GM12878 (cell line): Measurements from ENCODE around the gene CTNNA3. TPM values are rescaled to one million over a fixed set of nuclear protein-coding genes. Genes with fewer than 3 reads are reported as not detected.

ENCODE experiments used
- ATAC-seq: fragments of 200-7000 bp; cut with Tn5 transposase; 3 replicates; pipeline ENCODE4 v1.9.1; 2020; ENCODE audit warnings: mild to moderate bottlenecking, moderate library complexity
- BruUV-seq: library from RNA; stranded (reverse); fragments of 400-500 nt; replicated peaks from 2 replicates; lab custom pipeline; 2021; lab: Mats Ljungman, UMichigan
- CTCF ChIA-PET: fragments of 300-600 bp; sonication (Branson Sonifier 250); formaldehyde crosslinking; extraction: SDS; loops from one replicate; lab custom pipeline; 2021; ENCODE audit warnings: inconsistent platforms; lab: Yijun Ruan, JAX
- POLR2A ChIA-PET: fragments of 350-600 bp; formaldehyde crosslinking; extraction: SDS; loops from one replicate; lab custom pipeline; 2021; ENCODE audit warnings: inconsistent platforms; lab: Charles Lee
- RAD21 ChIA-PET: fragments of 300-600 bp; sonication (Branson Sonifier 250); formaldehyde crosslinking; loops from one replicate; lab custom pipeline; 2023; ENCODE audit warnings: antibody characterized with exemption; ENCODE audit not compliant: unreplicated experiment; lab: Charles Lee
- SMC1A ChIA-PET: fragments of 300-600 bp; sonication (Branson Sonifier 250); formaldehyde crosslinking; loops from one replicate; lab custom pipeline; 2023; ENCODE audit not compliant: unreplicated experiment, uncharacterized antibody; lab: Charles Lee
- DNase-seq: peaks from one replicate; pipeline ENCODE4 v3.0.0-alpha.2; 2011; ENCODE audit warnings: low read depth, low spot score
- FAIRE-seq: peaks from 3 replicates; lab custom pipeline; 2011; peaks lifted over from hg19 to GRCh38; lab: Jason Lieb, UNC
- H2AFZ ChIP-seq: 2 replicates; pipeline ENCODE4 v1.6.0; 2011; ENCODE audit warnings: low read depth, low read length, control low read depth; ENCODE audit not compliant: control insufficient read depth
- H3K27ac ChIP-seq: 2 replicates; pipeline ENCODE4 v1.5.1; 2011; ENCODE audit warnings: control low read depth; ENCODE audit not compliant: control insufficient read depth, insufficient read depth
- H3K27me3 ChIP-seq, 2 experiments: replicated peaks in 1 of 2; 2 replicates each; pipeline versions ENCODE4 v1.6.0 to v1.6.1; 2011; ENCODE audit warnings: low read length in 1 of 2; ENCODE audit not compliant: control insufficient read depth in 2 of 2, insufficient read depth in 2 of 2
- H3K36me3 ChIP-seq, 2 experiments: 2 replicates each; pipeline ENCODE4 v1.5.1; 2011; ENCODE audit warnings: low read length in 1 of 2; ENCODE audit not compliant: control insufficient read depth in 2 of 2, insufficient read depth in 2 of 2
- H3K4me1 ChIP-seq: 2 replicates; pipeline ENCODE4 v1.6.1; 2011; ENCODE audit warnings: mild to moderate bottlenecking, low read length, moderate library complexity, mixed read lengths; ENCODE audit not compliant: control insufficient read depth, insufficient read depth
- H3K4me2 ChIP-seq: 2 replicates; pipeline ENCODE4 v1.6.0; 2011; ENCODE audit warnings: control low read depth; ENCODE audit not compliant: control insufficient read depth, insufficient read depth
- H3K4me3 ChIP-seq: fragments of 200-600 bp; sonication (generic); 2 replicates; pipeline ENCODE4 v1.5.1; 2016
- H3K79me2 ChIP-seq: 2 replicates; pipeline ENCODE4 v1.6.0; 2011; ENCODE audit warnings: low read length; ENCODE audit not compliant: control insufficient read depth, insufficient read depth
- H3K9ac ChIP-seq: 2 replicates; pipeline ENCODE4 v1.8.0; 2011; ENCODE audit warnings: low read length, control low read depth, mixed read lengths; ENCODE audit not compliant: control insufficient read depth, insufficient read depth
- H3K9me3 ChIP-seq: replicated peaks from 3 replicates; pipeline ENCODE4 v1.5.1; 2011; ENCODE audit warnings: mild to moderate bottlenecking, low read length; ENCODE audit not compliant: control insufficient read depth, insufficient read depth
- H4K20me1 ChIP-seq: 2 replicates; pipeline ENCODE4 v1.6.0; 2011; ENCODE audit not compliant: control insufficient read depth, insufficient read depth
- E2F8 ChIP-seq: fragments of 450-650 bp; IDR thresholded peaks from 2 replicates; pipeline ENCODE4 v1.6.1; 2018; ENCODE audit warnings: mild to moderate bottlenecking, low read depth, moderate library complexity; ENCODE audit not compliant: partially characterized antibody
- NFIC ChIP-seq: IDR thresholded peaks from 2 replicates; pipeline ENCODE4 v1.6.1; 2012; ENCODE audit warnings: low read depth, mild to moderate bottlenecking, inconsistent platforms, low read length, moderate library complexity
- NR2C2 ChIP-seq: IDR thresholded peaks from 2 replicates; pipeline ENCODE4 v1.6.1; 2011; ENCODE audit warnings: borderline replicate concordance, low read depth; ENCODE audit not compliant: control insufficient read depth, insufficient read length
- PRDM15 ChIP-seq: fragments of 450-650 bp; formaldehyde crosslinking; IDR thresholded peaks from 2 replicates; pipeline ENCODE4 v1.4.0; 2020; ENCODE audit warnings: mild to moderate bottlenecking, moderate library complexity
- SIN3A ChIP-seq: IDR thresholded peaks from 2 replicates; pipeline ENCODE4 v1.6.1; 2012; ENCODE audit warnings: low read depth, low read length, improper control_type of control experiment
- SRF ChIP-seq, 2 experiments: IDR thresholded peaks; 2 replicates each; pipeline ENCODE4 v1.6.1; 2011; ENCODE audit warnings: low read depth in 2 of 2, low read length in 2 of 2, mild to moderate bottlenecking in 1 of 2, moderate library complexity in 1 of 2
- TCF12 ChIP-seq: IDR thresholded peaks from 2 replicates; pipeline ENCODE4 v1.6.1; 2011; ENCODE audit warnings: low read depth, mild to moderate bottlenecking, low read length
- in situ Hi-C: fragments of 300-500 bp; cut with MboI; formaldehyde crosslinking; loops from 9 replicates; pipeline ENCODE4 v1.14.3; 2018; ENCODE audit warnings: mixed read lengths
- intact Hi-C: fragments of 100-400 bp; cut with micrococcal nuclease; formaldehyde crosslinking; loops from one replicate; pipeline ENCODE4 v1.14.2; 2022; ENCODE audit not compliant: unreplicated experiment
- polyA plus RNA-seq, 11 experiments: library from polyadenylated mRNA; depleted of rRNA in 4 of 11; unstranded in 6 of 11; stranded (reverse) in 5 of 11; fragments of >200 nt; fragmentation: Nextera tagmentation in 4 of 11; fragmentation: Illumina TruSeq in 1 of 11; extraction: Ambion mirVana in 4 of 11; extraction: Trizol in 1 of 11; gene quantifications; 1 replicate in 1 of 11; 2 replicates in 10 of 11; pipeline versions ENCODE4 v1.2.1 to v1.2.3, GENCODE V29; 2011 to 2016; ENCODE audit warnings: inconsistent platforms in 2 of 11, missing spikeins in 2 of 11, low read depth in 1 of 11
- total RNA-seq, 4 experiments: library from RNA; depleted of rRNA in 3 of 4; stranded (reverse); fragments of >200 nt in 3 of 4; fragmentation: Illumina TruSeq in 1 of 4; extraction: Trizol in 1 of 4; gene quantifications; 2 replicates each; pipeline versions ENCODE4 v1.2.1 to v1.2.3, GENCODE V29; 2013 to 2021

Gene CTNNA3
- total and polyA plus RNA-seq, 10 of the 15 experiments (the other 5 are each of a cell fraction or from before 2014, with no cell fraction given), result under 0.01 to 4.5 (median 0.22) TPM; not detected in 2

- CTCF ChIA-PET, result interaction anchor here (1.2 kb wide), 1 partner anchor 10 kb away, joined by 3 read pairs; no protein-coding TSS in a partner anchor
- Histone ChIP-seq H3K27ac (no peak overlapping the region), H3K4me1 (no peaks in the 10 kb centered on the region), H3K4me2 (no peak overlapping the region), H3K4me3 (no peak overlapping the region), H3K9ac (no peak overlapping the region), H3K27me3 (no peaks in the 10 kb centered on the region), H4K20me1 (no peaks in the 10 kb centered on the region), H2AFZ (no peak overlapping the region), H3K9me3 (no peaks in the 10 kb centered on the region), H3K79me2 (no peaks in the 10 kb centered on the region), H3K36me3 (no peaks in the 10 kb centered on the region)
- BruUV-seq, result no TSS peak
- RAD21 ChIA-PET, result interaction anchor here (1.0 to 1.4 kb wide), 2 partner anchors 20 to 86 kb away, joined by 3 read pairs; no protein-coding TSS in a partner anchor
- FAIRE-seq, result no peak
- POLR2A ChIA-PET, result no interaction called here
- DNase-seq, result no peak
- SMC1A ChIA-PET, result interaction anchor here (0.8 to 1.7 kb wide), 4 partner anchors 10 to 141 kb away, joined by 3 to 6 read pairs (median 4); no protein-coding TSS in a partner anchor
- intact Hi-C loops (no loop called here), in situ Hi-C loops (no loop called here)
- TF ChIP-seq NFIC, result no peak
- no peak for TF ChIP-seq TCF12
- TF ChIP-seq SIN3A, result no peak
- TF ChIP-seq E2F8, result no peak
- TF ChIP-seq NR2C2, result no peak
- no peak for TF ChIP-seq PRDM15 (CRISPR knock-in tag)
- no peak for TF ChIP-seq SRF (IDR thresholded peaks at IDR 0.05; ENCODE audit: low read depth in 2 of 2, low read length in 2 of 2)
- ATAC-seq, result no peak
Observed at GRCh38 chr10:65864529-65864928, 1831.5 kb downstream of the CTNNA3 start.
